Liver (tissue), 9 donors: ENCODE measurements around the gene DPM1. TPM values are rescaled to one million over a fixed set of nuclear protein-coding genes. Genes with fewer than 3 reads are reported as not detected.

Source experiments
- DNase-seq: peaks from one replicate; pipeline ENCODE4 v3.0.0-alpha.2; 2017; ENCODE audit warnings: low spot score
- H3K27ac ChIP-seq, 2 donors: one replicate each; pipeline ENCODE4 v1.7.0; 2013; ENCODE audit warnings: inconsistent platforms in 2 of 2, low read length in 2 of 2, control low read depth in 1 of 2, low read depth in 1 of 2, mild to moderate bottlenecking in 1 of 2
- H3K27me3 ChIP-seq, 4 donors: one replicate each; pipeline versions ENCODE4 v1.6.1 to v1.7.0; 2013; ENCODE audit warnings: low read length in 3 of 4, inconsistent platforms in 1 of 4, mild to moderate bottlenecking in 1 of 4, moderate library complexity in 1 of 4; ENCODE audit not compliant: control insufficient read depth in 4 of 4, insufficient read depth in 4 of 4
- H3K36me3 ChIP-seq, 4 donors: one replicate each; pipeline versions ENCODE4 v1.6.1 to v1.7.0; 2013; ENCODE audit warnings: low read length in 3 of 4, mild to moderate bottlenecking in 3 of 4, low read depth in 1 of 4, moderate library complexity in 1 of 4; ENCODE audit not compliant: control insufficient read depth in 4 of 4, insufficient read depth in 3 of 4
- H3K4me1 ChIP-seq, 4 donors: one replicate each; pipeline versions ENCODE4 v1.6.1 to v1.7.0; 2013; ENCODE audit warnings: low read length in 3 of 4, mild to moderate bottlenecking in 3 of 4, moderate library complexity in 1 of 4; ENCODE audit not compliant: control insufficient read depth in 4 of 4, insufficient read depth in 4 of 4
- H3K4me3 ChIP-seq, 3 donors: one replicate each; pipeline versions ENCODE4 v1.6.1 to v1.7.0; 2013; ENCODE audit warnings: low read length in 3 of 3, control low read depth in 1 of 3, low read depth in 1 of 3, mild to moderate bottlenecking in 1 of 3
- H3K9ac ChIP-seq, 2 donors: one replicate each; pipeline ENCODE4 v1.7.0; 2013; ENCODE audit warnings: low read length in 2 of 2, mild to moderate bottlenecking in 2 of 2, moderate library complexity in 2 of 2, control low read depth in 1 of 2, low read depth in 1 of 2
- H3K9me3 ChIP-seq, 4 donors: one replicate each; pipeline versions ENCODE4 v1.6.1 to v1.7.0; 2013; ENCODE audit warnings: low read length in 3 of 4; ENCODE audit not compliant: control insufficient read depth in 4 of 4
- ATF3 ChIP-seq: IDR thresholded peaks from 2 replicates; pipeline ENCODE4 v1.6.1; 2016; ENCODE audit warnings: antibody characterized with exemption
- EGR1 ChIP-seq, 2 donors: IDR thresholded peaks; 2 replicates each; pipeline ENCODE4 v1.6.1; 2016 to 2018; ENCODE audit warnings: antibody characterized with exemption in 2 of 2, low read depth in 2 of 2
- FOXA1 ChIP-seq: IDR thresholded peaks from 2 replicates; pipeline ENCODE4 v1.6.1; 2016; ENCODE audit warnings: antibody characterized with exemption
- FOXA2 ChIP-seq: IDR thresholded peaks from 2 replicates; pipeline ENCODE4 v1.6.1; 2016; ENCODE audit warnings: antibody characterized with exemption
- HNF4A ChIP-seq, 2 donors: conservative IDR thresholded peaks; 2 replicates each; pipeline ENCODE4 v1.6.1; 2016; ENCODE audit warnings: antibody characterized with exemption in 2 of 2, mild to moderate bottlenecking in 2 of 2
- HNF4G ChIP-seq: IDR thresholded peaks from 2 replicates; pipeline ENCODE4 v1.6.1; 2016; ENCODE audit warnings: antibody characterized with exemption
- JUND ChIP-seq, 2 donors: IDR thresholded peaks; 2 replicates each; pipeline ENCODE4 v1.6.1; 2016; ENCODE audit warnings: antibody characterized with exemption in 2 of 2
- MAX ChIP-seq: IDR thresholded peaks from 2 replicates; pipeline ENCODE4 v1.6.1; 2016; ENCODE audit warnings: antibody characterized with exemption
- NR2F2 ChIP-seq: IDR thresholded peaks from 2 replicates; pipeline ENCODE4 v1.6.1; 2016; ENCODE audit warnings: antibody characterized with exemption
- RAD21 ChIP-seq, 2 donors: IDR thresholded peaks; 2 replicates each; pipeline ENCODE4 v1.6.1; 2016; ENCODE audit warnings: antibody characterized with exemption in 2 of 2, mild to moderate bottlenecking in 2 of 2
- RXRA ChIP-seq, 2 donors: IDR thresholded peaks; 2 replicates each; pipeline ENCODE4 v1.6.1; 2017 to 2018; ENCODE audit warnings: antibody characterized with exemption in 2 of 2, mild to moderate bottlenecking in 1 of 2
- SP1 ChIP-seq: IDR thresholded peaks from 2 replicates; pipeline ENCODE4 v1.6.1; 2018; ENCODE audit warnings: antibody characterized with exemption, mild to moderate bottlenecking
- TAF1 ChIP-seq: conservative IDR thresholded peaks from 2 replicates; pipeline ENCODE4 v1.6.1; 2016; ENCODE audit warnings: antibody characterized with exemption, mild to moderate bottlenecking
- YY1 ChIP-seq: IDR thresholded peaks from 2 replicates; pipeline ENCODE4 v1.6.1; 2016; ENCODE audit warnings: antibody characterized with exemption, mild to moderate bottlenecking
- ZBTB33 ChIP-seq: IDR thresholded peaks from 2 replicates; pipeline ENCODE4 v1.6.1; 2016; ENCODE audit warnings: antibody characterized with exemption
- WGBS: extraction: QIAGEN DNeasy Blood & Tissue Kit; methylation state at CpG from one replicate; pipeline ENCODE4 v1.1.7; 2013; 5-methylcytosine and 5-hydroxymethylcytosine counted together
- polyA plus RNA-seq, 2 donors: library from polyadenylated mRNA; stranded (reverse) in 1 of 2; unstranded in 1 of 2; fragments of 200-250 nt in 1 of 2; fragments of >200 nt in 1 of 2; fragmentation: Nextera tagmentation in 1 of 2; extraction: Ambion mirVana in 1 of 2; gene quantifications; one replicate each; pipeline versions ENCODE4 v1.2.1 to v1.2.3, GENCODE V29; 2013 to 2015
- total RNA-seq, 2 donors: library from RNA; depleted of rRNA; stranded (reverse); fragments of >200 nt; gene quantifications; one replicate each; pipeline ENCODE4 v1.2.3, GENCODE V29; 2014
- TF ChIP-seq, protein P1 (sequence below): IDR thresholded peaks from 2 replicates; pipeline ENCODE4 v1.6.1; 2016; ENCODE audit warnings: antibody characterized with exemption, mild to moderate bottlenecking
- donor health status: healthy.
- donor health status: healthy.
- donor health status: healthy.
- donor health status: healthy.
- donor health status: healthy.

The DPM1 gene
- total and polyA plus RNA-seq, 4 donors = 27.2 to 42.6 (median 35.2) TPM

DNA sequence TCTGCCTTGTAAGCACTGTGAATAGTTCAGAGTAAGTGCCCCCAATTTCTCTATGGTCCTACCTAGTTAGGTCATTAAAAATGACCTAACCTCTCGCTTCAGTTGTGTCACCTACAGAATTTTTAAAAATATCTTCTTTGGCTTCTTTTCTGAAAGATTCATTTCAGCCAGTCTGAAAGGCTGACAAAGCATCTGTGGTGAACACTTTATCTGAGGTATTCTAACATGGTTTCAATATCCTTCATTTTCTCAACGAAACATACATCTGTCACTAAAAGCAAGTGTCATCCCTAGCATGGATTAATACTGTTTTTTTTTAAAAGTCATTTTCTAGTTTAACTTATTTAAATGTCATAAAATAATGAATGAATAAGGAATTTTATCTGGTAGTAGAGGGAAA is 5.1 kb downstream of the DPM1 start:
- Histone ChIP-seq H3K4me1 (peaks cover 2 to 24% (median 14%) of the 10 kb centered on the region in 4 donors), H3K27me3 (no peaks in the 10 kb centered on the region), H3K36me3 (peaks cover 8 to 38% (median 34%) of the 10 kb centered on the region in 4 donors), H3K9ac (no peak overlapping the region), H3K27ac (no peak overlapping the region), H3K4me3 (no peak overlapping the region), H3K9me3 (no peaks in the 10 kb centered on the region)
- WGBS = 97% methylated on average over 2 of the region's 2 CpGs
- DNase-seq = no peak
- no peak for TF ChIP-seq JUND (IDR thresholded peaks at IDR 0.05)
- no peak for TF ChIP-seq EGR1 (IDR thresholded peaks at IDR 0.05; ENCODE audit: low read depth in 2 of 2)
- no peak for TF ChIP-seq RXRA (IDR thresholded peaks at IDR 0.05)
- TF ChIP-seq TAF1 = no peak
- TF ChIP-seq ZBTB33 = no peak
- no peak for TF ChIP-seq SP1

DNA sequence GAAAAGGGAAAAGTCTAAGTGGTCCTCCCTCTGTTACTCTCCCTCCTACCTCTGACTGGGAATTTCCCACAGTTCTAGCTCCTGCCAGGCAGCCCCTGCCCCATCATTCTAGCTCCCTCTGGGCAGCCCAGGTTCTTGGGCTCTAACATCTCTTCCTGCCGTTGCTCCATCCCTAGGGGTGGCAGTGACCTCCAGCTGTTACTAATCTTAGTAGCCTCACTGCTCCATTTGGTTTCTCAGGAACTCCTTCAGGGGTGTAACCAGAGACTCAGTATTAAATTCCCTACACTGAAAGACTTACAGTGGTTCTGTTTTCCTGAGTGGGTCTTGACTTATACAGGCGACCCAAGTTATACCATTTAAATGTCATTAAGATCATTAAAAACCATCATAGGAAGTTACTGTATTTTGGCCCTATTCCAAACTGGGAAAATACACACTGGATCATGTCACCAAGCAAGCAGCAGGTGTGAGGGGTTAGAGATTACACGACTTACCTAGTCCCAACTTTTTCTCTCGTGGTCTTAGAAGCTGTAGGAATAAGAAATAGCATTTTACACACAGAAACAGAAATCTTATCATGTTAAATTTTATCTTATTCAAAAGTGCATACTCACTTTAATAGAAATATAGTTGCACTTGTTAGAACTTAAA is 10.1 kb downstream of the DPM1 start:
- 92% methylated on average over 4 of the region's 4 CpGs for WGBS
- TF ChIP-seq TAF1 (no peak), EGR1 (IDR thresholded peaks at IDR 0.05; ENCODE audit: low read depth in 2 of 2) (no peak), HNF4A (conservative IDR thresholded peaks at IDR 0.05) (no peak), NR2F2 (no peak), RXRA (IDR thresholded peaks at IDR 0.05) (no peak), ATF3 (no peak), JUND (IDR thresholded peaks at IDR 0.05) (no peak), FOXA1 (no peak), ZBTB33 (no peak), HNF4G (no peak), MAX (no peak), FOXA2 (no peak), RAD21 (IDR thresholded peaks at IDR 0.05) (no peak), SP1 (no peak), YY1 (no peak)
- TF ChIP-seq, protein P1, sequence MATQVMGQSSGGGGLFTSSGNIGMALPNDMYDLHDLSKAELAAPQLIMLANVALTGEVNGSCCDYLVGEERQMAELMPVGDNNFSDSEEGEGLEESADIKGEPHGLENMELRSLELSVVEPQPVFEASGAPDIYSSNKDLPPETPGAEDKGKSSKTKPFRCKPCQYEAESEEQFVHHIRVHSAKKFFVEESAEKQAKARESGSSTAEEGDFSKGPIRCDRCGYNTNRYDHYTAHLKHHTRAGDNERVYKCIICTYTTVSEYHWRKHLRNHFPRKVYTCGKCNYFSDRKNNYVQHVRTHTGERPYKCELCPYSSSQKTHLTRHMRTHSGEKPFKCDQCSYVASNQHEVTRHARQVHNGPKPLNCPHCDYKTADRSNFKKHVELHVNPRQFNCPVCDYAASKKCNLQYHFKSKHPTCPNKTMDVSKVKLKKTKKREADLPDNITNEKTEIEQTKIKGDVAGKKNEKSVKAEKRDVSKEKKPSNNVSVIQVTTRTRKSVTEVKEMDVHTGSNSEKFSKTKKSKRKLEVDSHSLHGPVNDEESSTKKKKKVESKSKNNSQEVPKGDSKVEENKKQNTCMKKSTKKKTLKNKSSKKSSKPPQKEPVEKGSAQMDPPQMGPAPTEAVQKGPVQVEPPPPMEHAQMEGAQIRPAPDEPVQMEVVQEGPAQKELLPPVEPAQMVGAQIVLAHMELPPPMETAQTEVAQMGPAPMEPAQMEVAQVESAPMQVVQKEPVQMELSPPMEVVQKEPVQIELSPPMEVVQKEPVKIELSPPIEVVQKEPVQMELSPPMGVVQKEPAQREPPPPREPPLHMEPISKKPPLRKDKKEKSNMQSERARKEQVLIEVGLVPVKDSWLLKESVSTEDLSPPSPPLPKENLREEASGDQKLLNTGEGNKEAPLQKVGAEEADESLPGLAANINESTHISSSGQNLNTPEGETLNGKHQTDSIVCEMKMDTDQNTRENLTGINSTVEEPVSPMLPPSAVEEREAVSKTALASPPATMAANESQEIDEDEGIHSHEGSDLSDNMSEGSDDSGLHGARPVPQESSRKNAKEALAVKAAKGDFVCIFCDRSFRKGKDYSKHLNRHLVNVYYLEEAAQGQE = no peak
- Histone ChIP-seq H3K4me3 (no peak overlapping the region), H3K9me3 (no peaks in the 10 kb centered on the region), H3K9ac (no peak overlapping the region), H3K4me1 (no peaks in the 10 kb centered on the region), H3K27ac (no peak overlapping the region), H3K27me3 (no peaks in the 10 kb centered on the region), H3K36me3 (peaks cover 17 to 67% (median 56%) of the 10 kb centered on the region in 4 donors)
- DNase-seq = no peak
